HEK293 (cell line): ENCODE results near the gene MMP15.

Experiments used
- SALL2 ChIP-seq: fragments of 450-650 bp; formaldehyde crosslinking; IDR thresholded peaks from 2 replicates; pipeline ENCODE4 v1.5.0; 2017; ENCODE audit warnings: missing biosample characterization, mild to moderate bottlenecking, missing genetic modification characterization, borderline replicate concordance
- ZFP41 ChIP-seq: fragments of 450-650 bp; formaldehyde crosslinking; IDR thresholded peaks from 2 replicates; pipeline ENCODE4 v1.5.1; 2016; ENCODE audit warnings: missing biosample characterization, missing genetic modification characterization, borderline replicate concordance
- ZNF837 ChIP-seq: fragments of 450-650 bp; formaldehyde crosslinking; IDR thresholded peaks from 2 replicates; pipeline ENCODE4 v1.5.1; 2016; ENCODE audit warnings: missing biosample characterization, missing genetic modification characterization
- TF ChIP-seq, protein P1 (sequence below): fragments of 450-650 bp; formaldehyde crosslinking; IDR thresholded peaks from 2 replicates; pipeline ENCODE4 v1.5.1; 2016; ENCODE audit warnings: missing biosample characterization, missing genetic modification characterization, low read depth
- TF ChIP-seq, protein P2 (sequence below): fragments of 450-650 bp; IDR thresholded peaks from 2 replicates; pipeline ENCODE4 v1.5.1; 2018; ENCODE audit warnings: missing biosample characterization, mild to moderate bottlenecking, missing genetic modification characterization
- TF ChIP-seq, protein P3 (sequence below): fragments of 450-650 bp; formaldehyde crosslinking; IDR thresholded peaks from 2 replicates; pipeline ENCODE4 v1.5.1; 2016; ENCODE audit warnings: missing biosample characterization, missing genetic modification characterization
- TF ChIP-seq, protein P4 (sequence below): fragments of 450-650 bp; formaldehyde crosslinking; IDR thresholded peaks from 2 replicates; pipeline ENCODE4 v1.5.1; 2016; ENCODE audit warnings: missing biosample characterization, missing genetic modification characterization
- TF ChIP-seq, protein P5 (sequence below): fragments of 450-650 bp; formaldehyde crosslinking; IDR thresholded peaks from 2 replicates; pipeline ENCODE4 v1.5.1; 2016; ENCODE audit warnings: missing biosample characterization, missing genetic modification characterization

DNA sequence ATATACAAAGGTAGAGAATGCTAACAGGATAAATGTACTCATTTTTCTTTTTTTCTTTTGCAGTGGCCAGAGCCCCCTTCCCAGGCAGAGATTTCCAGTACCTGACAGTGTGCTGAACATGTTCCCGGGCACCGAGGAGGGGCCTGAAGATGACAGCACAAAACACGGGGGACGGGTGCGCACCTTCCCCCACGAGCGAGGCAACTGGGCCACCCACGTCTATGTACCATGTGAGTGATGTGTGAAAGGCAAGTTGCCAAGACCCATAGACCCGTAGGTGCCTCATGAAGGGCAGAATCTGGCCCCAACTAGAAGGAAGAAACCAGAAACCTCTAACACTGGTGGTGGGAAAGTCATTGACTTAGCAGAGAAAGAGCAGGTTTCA lies 23.1 kb upstream of the MMP15 start:
- TF ChIP-seq, protein P1, sequence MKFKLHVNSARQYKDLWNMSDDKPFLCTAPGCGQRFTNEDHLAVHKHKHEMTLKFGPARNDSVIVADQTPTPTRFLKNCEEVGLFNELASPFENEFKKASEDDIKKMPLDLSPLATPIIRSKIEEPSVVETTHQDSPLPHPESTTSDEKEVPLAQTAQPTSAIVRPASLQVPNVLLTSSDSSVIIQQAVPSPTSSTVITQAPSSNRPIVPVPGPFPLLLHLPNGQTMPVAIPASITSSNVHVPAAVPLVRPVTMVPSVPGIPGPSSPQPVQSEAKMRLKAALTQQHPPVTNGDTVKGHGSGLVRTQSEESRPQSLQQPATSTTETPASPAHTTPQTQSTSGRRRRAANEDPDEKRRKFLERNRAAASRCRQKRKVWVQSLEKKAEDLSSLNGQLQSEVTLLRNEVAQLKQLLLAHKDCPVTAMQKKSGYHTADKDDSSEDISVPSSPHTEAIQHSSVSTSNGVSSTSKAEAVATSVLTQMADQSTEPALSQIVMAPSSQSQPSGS = no peak
- TF ChIP-seq, protein P2, sequence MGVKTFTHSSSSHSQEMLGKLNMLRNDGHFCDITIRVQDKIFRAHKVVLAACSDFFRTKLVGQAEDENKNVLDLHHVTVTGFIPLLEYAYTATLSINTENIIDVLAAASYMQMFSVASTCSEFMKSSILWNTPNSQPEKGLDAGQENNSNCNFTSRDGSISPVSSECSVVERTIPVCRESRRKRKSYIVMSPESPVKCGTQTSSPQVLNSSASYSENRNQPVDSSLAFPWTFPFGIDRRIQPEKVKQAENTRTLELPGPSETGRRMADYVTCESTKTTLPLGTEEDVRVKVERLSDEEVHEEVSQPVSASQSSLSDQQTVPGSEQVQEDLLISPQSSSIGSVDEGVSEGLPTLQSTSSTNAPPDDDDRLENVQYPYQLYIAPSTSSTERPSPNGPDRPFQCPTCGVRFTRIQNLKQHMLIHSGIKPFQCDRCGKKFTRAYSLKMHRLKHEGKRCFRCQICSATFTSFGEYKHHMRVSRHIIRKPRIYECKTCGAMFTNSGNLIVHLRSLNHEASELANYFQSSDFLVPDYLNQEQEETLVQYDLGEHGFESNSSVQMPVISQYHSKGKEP (tag by site-specific recombination) = no peak
- no peak for TF ChIP-seq ZNF837
- TF ChIP-seq, protein P3, sequence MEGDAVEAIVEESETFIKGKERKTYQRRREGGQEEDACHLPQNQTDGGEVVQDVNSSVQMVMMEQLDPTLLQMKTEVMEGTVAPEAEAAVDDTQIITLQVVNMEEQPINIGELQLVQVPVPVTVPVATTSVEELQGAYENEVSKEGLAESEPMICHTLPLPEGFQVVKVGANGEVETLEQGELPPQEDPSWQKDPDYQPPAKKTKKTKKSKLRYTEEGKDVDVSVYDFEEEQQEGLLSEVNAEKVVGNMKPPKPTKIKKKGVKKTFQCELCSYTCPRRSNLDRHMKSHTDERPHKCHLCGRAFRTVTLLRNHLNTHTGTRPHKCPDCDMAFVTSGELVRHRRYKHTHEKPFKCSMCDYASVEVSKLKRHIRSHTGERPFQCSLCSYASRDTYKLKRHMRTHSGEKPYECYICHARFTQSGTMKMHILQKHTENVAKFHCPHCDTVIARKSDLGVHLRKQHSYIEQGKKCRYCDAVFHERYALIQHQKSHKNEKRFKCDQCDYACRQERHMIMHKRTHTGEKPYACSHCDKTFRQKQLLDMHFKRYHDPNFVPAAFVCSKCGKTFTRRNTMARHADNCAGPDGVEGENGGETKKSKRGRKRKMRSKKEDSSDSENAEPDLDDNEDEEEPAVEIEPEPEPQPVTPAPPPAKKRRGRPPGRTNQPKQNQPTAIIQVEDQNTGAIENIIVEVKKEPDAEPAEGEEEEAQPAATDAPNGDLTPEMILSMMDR (tag by site-specific recombination) = no peak
- TF ChIP-seq, protein P4, sequence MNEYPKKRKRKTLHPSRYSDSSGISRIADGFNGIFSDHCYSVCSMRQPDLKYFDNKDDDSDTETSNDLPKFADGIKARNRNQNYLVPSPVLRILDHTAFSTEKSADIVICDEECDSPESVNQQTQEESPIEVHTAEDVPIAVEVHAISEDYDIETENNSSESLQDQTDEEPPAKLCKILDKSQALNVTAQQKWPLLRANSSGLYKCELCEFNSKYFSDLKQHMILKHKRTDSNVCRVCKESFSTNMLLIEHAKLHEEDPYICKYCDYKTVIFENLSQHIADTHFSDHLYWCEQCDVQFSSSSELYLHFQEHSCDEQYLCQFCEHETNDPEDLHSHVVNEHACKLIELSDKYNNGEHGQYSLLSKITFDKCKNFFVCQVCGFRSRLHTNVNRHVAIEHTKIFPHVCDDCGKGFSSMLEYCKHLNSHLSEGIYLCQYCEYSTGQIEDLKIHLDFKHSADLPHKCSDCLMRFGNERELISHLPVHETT (tag by site-specific recombination) = no peak
- TF ChIP-seq ZFP41 (tag by site-specific recombination) = no peak
- TF ChIP-seq SALL2 (tag by site-specific recombination) = no peak
- TF ChIP-seq, protein P5, sequence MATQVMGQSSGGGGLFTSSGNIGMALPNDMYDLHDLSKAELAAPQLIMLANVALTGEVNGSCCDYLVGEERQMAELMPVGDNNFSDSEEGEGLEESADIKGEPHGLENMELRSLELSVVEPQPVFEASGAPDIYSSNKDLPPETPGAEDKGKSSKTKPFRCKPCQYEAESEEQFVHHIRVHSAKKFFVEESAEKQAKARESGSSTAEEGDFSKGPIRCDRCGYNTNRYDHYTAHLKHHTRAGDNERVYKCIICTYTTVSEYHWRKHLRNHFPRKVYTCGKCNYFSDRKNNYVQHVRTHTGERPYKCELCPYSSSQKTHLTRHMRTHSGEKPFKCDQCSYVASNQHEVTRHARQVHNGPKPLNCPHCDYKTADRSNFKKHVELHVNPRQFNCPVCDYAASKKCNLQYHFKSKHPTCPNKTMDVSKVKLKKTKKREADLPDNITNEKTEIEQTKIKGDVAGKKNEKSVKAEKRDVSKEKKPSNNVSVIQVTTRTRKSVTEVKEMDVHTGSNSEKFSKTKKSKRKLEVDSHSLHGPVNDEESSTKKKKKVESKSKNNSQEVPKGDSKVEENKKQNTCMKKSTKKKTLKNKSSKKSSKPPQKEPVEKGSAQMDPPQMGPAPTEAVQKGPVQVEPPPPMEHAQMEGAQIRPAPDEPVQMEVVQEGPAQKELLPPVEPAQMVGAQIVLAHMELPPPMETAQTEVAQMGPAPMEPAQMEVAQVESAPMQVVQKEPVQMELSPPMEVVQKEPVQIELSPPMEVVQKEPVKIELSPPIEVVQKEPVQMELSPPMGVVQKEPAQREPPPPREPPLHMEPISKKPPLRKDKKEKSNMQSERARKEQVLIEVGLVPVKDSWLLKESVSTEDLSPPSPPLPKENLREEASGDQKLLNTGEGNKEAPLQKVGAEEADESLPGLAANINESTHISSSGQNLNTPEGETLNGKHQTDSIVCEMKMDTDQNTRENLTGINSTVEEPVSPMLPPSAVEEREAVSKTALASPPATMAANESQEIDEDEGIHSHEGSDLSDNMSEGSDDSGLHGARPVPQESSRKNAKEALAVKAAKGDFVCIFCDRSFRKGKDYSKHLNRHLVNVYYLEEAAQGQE (tag by site-specific recombination) = no peak
